ENCODE measurements around the gene NT5C.
A peak's percentile ranks its signal among the peaks of the same experiment; 100 is the strongest.
"Not testable (repeated sequence)": the region's sequence is repeated elsewhere in the genome, so short reads cannot be mapped to it uniquely, and the experiment has no call there.

NT5C gene

GRCh38 chr17:75135452-75135851 is 3.9 kb upstream of the NT5C start:
- TF ChIP-seq CTCF (IDR thresholded peaks at IDR 0.05; ENCODE audit: low read depth, low read length): no peak
- no peak overlapping the region for H3K4me3 ChIP-seq (replicated peaks in 1 of 2; ENCODE audit: low read depth in 2 of 2, low read length in 2 of 2)
- DNase-seq (ENCODE audit: low read depth in 2 of 2): no peak

GRCh38 chr17:75133607-75134347 is 2.2 kb upstream of the NT5C start:
- H3K4me3 ChIP-seq (replicated peaks in 1 of 2; ENCODE audit: low read depth in 2 of 2, low read length in 2 of 2); DNase-seq (ENCODE audit: low read depth in 2 of 2): not testable (repeated sequence)

GRCh38 chr17:75133001-75133400 is 1.5 kb upstream of the NT5C start:
- no peak overlapping the region for H3K4me3 ChIP-seq (replicated peaks in 1 of 2; ENCODE audit: low read depth in 2 of 2, low read length in 2 of 2)
- TF ChIP-seq CTCF (IDR thresholded peaks at IDR 0.05; ENCODE audit: low read depth, low read length): no peak
- DNase-seq (ENCODE audit: low read depth in 2 of 2): no peak

- not testable (repeated sequence) for DNase-seq (ENCODE audit: low read depth in 2 of 2)
- peak overlapping the region; percentile 70 to 73 for H3K4me3 ChIP-seq (replicated peaks in 1 of 2; ENCODE audit: low read depth in 2 of 2, low read length in 2 of 2)
These were observed 767 bp upstream of the NT5C start for GRCh38 chr17:75132018-75133000.

GRCh38 chr17:75130632-75131277 is 787 bp downstream of the NT5C start:
- H3K4me3 ChIP-seq (replicated peaks in 1 of 2; ENCODE audit: low read depth in 2 of 2, low read length in 2 of 2): peak overlapping the region; percentile 70 to 73
- DNase-seq (ENCODE audit: low read depth in 2 of 2): peak; percentile 59 to 66
- TF ChIP-seq CTCF (IDR thresholded peaks at IDR 0.05; ENCODE audit: low read depth, low read length): peak; percentile 63

GRCh38 chr17:75130059-75130631 is 1.4 kb downstream of the NT5C start:
- TF ChIP-seq CTCF (IDR thresholded peaks at IDR 0.05; ENCODE audit: low read depth, low read length): no peak
- peak overlapping the region; percentile 70 to 73 for H3K4me3 ChIP-seq (replicated peaks in 1 of 2; ENCODE audit: low read depth in 2 of 2, low read length in 2 of 2)
- DNase-seq (ENCODE audit: low read depth in 2 of 2): no peak

- TF ChIP-seq CTCF (IDR thresholded peaks at IDR 0.05; ENCODE audit: low read depth, low read length): no peak
- H3K4me3 ChIP-seq (replicated peaks in 1 of 2; ENCODE audit: low read depth in 2 of 2, low read length in 2 of 2): no peak overlapping the region
- no peak for DNase-seq (ENCODE audit: low read depth in 2 of 2)
These were observed 2.0 kb downstream of the NT5C start for GRCh38 chr17:75129576-75129975.

All from cardiac fibroblast (primary cell).